Activated naive CD4-positive, alpha-beta T cell treated with anti-CD3 and anti-CD28 coated beads, Interleukin-2, amount 50 U/mL, for 16 hours (primary cell): Measurements from ENCODE around the gene JARID2.

Experiments
- DNase-seq: peaks from one replicate; pipeline ENCODE4 v3.0.0-alpha.2; 2020

The JARID2 gene

DNA sequence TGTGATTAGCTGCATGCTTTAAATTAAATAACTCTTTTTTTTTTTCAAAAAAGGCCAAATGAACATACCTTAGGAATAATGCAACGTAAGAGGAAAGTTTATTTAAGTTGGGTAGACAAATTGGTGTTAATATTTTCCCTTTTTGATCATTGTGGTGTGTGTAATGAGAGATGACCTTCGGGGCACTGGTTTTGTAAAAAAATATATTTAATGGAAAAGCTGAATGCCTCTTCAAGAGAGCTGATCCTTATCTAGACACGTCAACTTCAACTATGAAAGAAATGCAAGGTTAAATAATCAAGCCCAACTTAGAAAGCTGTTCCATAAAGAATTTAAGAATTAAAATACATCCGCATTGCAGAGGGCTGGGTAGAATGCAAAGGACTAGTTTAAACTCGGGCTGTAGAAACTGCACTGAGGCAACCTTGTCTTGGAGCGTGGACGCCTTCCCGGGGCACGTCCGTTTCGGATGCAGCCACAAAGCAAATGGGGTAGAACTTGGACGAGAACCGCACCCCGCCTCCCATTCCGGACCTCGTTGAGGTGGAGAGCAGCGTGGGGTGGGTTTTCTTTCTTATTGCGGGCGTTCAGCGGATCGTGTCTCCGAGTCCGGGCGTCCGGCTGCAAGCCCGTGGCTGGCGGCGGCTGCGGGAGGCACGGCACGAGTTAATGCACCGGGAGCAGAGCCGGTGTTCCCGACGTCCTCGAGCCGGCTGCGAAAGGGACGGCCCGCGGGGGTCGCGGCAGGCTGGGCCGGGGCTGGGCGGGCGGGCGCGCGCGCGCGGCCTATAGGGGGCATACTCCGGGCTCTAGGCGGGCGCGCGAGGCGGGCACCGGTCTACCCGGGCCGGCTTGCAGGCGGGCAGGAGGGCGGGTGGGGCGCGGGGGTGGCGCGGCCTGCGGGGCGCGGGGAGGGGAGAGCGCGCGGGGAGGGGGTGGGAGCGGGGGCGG, 1.9 kb downstream of the JARID2 start:
- DNase-seq: peak; percentile 64

DNA sequence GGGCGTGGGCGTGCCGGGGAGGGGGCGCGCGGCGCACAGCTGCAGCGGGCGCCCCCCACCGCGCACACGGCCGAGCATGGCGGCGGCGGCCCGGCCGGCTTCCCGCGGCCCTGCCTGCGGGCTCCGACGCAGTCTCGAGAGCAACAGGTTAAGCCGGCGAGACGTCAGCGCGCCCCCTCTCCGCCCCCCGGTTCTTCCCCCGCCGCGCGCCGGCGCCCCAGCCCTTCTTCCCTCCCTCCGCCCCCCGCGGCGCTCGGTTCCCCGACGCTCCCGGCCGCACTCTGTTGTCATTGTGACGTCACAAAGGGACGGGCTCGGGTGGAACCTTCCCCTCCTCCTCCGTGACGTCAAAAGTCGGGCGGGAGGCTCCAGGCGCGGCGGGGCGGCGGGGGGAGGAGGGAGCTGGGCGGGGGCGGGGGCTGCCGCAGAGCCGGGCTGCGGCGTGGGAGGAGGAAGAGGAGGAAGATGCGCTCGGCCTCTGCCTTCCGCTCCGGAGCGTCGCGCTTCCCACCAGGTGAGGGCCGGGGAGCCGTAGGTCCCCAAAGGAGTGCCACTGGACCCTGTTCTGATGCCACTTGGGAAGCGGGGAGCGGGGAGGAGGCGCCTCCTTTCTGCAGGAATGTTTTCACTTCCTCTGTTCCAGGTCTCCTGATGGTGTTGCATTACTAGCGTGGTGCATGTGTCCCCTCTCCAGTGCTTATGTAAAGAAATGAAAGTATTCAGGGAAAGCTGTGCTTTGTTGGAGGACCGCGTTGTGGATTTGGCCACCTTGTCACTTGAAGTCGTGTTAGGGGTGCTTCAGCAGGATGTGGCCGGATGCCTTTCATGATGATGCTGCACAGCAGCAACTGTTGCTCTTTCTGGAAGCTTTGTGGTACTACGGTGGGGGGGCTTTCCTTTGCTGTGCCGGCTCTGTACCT, 2.8 kb downstream of the JARID2 start:
- DNase-seq: peak; percentile 93

DNA sequence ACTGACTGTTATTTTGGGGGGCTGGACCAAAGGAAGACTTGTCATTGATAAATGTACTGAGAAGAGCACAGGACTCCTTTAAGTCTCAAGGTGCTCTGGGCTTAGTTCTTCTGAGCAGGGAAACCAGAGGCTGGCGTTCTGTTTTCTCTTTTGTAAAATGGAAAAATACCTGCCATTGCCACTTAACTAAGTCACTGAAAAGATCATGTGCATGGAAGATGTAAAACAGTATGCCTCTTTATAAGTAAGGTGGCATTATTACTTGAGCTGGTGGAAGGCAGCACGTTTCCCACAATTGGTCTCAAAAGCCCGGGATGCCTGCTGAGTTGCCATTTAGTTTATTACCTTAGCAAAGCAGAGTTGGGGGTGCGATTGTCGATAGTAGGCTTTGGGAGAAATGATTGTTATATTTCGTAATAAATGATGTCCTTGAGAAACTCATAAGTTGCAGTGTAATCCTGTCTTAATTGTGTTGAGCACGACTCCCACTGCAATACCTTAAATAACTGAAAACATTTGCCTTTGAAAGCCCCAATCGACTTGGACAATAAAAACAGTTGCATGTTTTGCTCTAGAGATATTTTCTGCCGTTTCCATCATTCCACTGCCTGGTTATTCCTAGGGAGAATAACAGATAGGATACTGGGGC, 3.6 kb downstream of the JARID2 start:
- no peak for DNase-seq

DNA sequence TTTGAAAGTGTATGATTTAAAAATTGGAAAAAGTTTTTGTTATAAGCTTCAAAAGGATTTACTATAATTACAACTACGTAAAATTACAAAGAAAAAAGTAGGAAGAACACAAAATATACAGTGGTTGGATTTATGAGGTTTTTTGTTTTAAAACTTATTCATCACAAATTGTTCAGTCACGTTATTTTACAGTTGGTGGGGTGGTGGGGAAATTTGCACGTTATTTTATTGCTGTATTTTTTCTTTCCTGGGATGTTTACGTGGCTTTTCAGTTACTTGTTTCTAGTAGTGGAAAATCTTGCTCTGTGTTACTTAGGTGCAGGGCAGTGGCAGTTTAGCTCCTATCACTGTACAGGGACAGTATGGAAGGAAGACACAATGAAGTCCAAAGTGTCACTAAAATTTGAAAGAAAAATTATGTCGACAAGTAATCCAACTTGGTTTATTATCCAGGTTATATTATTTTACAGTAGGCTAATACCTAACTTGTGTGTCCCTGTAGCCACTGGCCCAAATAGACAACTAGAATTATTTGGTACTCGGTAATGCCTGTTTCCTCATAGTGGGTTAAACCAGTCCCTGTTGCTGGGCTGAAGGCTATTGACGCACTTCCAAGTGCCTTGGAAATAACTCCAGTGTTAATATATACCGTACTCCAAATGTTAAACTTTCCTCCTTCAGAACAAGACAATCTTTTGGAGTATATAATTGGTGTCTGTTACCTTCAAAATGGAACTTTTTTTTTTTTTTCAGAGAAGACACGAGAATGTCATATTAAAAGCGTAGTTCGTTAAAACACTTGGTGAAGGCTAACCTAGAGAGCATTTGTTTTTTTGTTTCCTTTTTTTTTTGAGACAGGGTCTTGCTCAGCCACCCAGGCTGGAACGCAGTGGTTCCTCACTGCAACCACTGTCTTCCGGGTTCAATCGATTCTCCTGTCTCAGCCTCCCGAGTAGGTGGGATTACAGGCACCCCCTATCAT, 4.6 kb downstream of the JARID2 start:
- DNase-seq: no peak

DNA sequence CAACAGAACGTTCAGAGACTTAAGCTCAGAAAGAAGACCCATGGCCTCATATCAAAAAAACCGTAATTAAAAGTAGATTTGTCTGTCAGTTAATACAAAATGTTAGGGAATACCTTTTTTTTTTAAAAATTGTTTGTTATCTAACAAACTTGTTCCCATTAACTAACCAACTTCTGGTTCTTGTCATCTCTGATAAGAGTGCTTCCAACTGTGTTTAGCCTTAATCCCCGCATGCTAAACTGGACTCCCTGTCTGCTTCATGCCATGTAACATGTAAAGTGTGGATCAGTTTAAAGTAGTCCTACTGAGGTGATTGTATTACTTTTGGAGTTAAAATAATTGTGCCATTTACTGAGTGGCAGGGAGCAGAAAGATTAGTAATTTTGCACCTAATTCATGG, 6.3 kb downstream of the JARID2 start:
- no peak for DNase-seq

DNA sequence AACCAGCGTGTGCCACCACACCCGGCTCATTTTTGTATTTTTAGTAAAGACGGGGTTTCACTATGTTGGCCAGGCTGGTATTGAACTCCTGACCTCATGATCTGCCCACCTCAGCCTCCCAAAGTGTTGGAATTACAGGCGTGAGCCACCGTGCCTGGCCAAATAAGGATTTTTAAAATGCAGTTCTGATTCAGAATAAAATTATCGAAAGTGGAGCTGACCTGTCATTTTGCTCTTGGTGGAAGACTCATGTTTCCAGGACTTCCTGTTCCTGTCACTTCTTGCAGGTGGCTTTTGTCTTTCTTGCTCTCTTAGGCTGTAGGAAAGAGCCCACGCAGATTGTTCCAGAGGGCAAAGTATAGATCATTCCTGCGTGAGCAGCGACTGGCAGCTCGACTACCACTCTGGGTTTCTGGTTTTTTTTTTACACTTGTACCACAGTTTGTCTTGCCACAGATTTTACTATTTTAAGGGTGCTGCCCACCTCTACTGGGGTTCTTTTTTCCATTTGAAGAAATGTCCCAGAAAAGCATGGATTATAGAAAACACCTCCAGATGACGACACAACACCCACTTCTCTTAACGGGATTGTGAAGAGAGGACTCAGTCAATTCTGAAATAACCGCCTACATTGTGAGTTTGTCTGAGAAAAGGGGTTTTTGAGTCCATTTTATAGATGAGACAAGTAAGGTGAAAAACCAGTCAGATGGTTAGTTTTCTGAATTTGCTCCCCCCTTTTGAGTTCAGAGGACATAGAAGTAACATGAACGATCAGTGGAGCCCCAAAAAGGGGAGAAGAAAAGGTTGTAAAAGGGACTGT, 7.5 kb downstream of the JARID2 start:
- no peak for DNase-seq

DNA sequence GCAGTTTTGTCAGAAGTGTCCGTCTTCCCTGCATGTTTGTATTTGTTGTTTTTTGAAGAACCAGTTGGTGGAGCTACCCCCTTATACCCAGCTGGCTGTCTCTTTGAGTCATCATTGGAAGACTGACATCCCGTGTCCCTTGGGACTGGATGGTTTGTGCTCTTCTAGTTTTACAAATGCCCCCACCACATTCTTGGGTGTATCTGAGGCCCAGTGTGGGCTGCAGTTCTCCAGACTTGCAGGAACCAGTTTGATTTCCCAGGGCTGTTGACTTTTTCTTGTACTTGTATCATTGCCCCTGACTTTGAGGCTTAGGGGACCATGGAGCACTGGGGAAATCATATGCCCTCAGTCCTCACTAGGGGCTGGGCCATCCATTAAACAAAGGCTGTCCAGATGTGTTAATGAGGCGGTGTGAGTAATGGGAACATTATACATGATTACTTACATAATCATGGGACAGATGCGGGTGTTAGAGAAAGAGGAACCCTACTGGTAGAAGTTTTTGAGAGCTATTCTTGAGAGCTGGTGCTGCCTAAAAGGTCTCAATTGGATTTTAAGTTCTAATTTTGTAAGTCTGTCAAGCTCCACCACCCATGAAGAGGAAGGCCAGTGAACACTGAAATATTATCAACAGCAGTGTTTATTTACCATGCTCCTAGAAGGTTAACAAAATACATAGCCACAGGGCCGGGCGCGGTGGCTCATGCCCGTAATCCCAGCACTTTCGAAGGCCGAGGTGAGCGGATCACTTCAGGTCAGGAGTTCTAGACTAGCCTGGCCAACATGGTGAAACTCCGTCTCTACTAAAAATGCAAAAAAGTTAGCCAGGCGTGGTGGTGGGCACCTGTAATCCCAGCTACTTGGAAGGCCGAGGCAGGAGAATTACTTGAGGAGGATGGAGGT, 8.5 kb downstream of the JARID2 start:
- DNase-seq: no peak

DNA sequence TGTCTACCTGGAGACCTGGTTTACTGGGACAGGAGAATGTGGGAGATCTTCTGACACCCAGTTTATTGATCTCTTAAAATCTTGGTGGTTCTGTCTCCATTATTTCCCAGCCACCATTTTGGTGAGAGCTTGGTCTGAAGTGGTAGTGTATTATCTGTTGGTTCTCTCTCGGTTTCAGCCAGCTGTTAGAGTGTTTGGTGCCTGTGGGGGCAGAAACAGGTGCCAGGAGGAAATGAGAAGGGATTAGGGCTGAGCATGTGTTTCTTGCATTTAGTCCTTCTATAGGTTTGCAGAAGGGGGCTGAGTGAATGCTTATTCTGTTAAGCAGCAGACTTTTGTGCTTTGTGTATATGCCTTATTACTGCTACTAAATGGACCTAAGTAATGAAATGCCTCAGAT, 9.6 kb downstream of the JARID2 start:
- no peak for DNase-seq

DNA sequence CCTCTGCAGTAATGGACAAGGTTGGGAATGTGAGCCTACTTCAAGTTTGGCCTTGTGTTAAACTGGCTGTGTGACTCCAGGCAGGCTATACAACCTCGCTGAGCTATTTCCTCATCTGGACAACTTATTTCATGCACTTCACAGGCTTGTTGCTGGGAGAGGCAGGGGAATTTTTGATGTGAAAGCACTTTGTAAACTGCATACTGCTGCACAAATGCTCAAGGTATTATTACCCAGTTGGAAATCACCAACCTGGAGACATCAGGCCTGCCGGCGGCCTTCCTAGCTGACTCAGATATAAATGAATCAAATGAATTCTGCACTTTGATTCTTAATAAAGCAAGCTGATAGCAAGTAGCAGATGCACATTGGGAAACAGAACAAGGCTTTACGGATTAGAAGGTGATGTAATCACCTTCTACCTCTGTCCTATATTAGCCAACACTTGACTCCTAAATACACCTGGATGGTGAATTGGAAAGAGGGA, 10.1 kb downstream of the JARID2 start:
- DNase-seq: no peak

DNA sequence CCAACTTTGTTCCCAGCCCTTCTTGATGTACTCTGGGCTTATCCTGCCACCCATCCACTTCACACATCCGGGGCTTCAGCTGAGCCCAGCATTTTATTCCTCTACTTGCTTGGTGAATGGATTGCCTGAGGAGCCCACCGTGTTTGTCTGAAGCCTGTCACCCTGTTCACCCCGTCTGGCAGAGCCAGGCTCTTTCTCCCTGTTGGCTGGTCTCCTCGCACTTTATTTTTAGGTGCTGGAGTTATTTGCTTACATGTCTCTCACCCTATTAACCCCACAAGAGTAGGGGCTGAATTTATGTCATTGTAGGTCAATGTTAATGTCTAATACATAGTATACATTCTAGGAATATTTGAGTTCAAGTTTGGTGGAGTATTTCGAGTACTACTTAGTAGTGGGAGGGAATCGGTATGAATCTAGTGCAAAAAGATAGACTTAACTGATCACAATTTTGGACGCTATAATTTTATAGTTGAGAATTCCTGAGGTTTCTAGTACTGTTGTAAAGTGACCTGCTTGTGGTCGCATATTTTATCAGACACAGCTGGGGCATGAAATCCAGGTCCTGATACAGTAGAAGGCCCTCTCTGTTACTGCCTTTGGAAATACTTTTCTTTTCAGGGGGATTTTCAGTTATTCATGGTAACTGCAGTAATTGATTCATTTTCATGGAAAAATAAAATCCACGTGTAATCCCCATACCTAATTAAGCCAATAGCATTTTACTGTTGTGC, 10.8 kb downstream of the JARID2 start:
- no peak for DNase-seq

DNA sequence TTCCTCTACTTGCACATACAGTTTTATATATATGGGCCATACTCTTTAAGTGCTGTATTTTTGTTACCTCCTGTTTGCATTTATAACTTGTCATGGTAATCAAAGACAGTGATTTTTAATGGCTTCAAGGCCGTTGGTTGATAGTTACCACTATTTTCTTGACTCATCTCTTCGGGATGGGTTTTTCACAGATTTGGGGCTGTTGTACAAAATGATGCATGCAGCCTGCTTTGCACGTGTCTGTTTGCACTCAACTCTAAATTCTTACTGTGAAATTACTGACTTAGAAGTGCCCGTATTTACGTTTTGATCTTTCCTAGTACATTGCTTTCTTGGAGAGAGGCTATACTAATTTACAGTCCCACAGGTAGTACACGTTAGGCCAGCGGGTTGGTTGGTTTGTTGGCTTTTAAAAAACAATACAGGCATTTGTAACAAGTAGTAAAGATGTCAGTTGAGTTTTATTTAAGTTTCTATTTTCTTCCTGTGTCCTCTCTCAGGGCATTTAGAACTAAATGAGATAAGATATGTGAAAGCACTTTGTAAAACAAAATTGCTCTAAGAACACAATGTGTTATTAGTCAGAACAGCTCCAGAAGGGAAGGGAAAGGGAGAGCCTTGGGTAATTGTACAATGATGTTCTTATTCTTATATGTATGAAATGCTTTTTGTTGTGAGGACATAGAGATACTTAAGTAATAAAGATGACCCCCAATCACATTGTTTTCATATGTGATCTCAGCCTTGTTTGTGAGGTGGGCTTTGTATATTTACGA, 11.7 kb downstream of the JARID2 start:
- DNase-seq: no peak

DNA sequence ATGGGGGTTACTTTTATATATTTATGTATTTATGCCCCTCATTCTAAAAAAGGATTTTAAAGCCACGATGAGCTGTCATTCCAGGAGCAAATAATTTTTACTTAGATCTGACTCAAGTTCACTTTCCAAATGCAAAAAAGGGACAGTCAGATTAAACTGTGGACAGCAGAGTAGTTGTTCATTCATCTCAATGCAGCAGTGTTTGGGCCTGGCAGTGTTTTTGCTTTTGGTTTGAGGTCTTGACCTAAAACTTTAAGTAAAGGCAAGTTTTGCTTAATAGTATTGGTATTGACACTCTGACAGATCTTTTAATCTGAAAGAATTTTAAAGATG, 13.9 kb downstream of the JARID2 start:
- DNase-seq: no peak

DNA sequence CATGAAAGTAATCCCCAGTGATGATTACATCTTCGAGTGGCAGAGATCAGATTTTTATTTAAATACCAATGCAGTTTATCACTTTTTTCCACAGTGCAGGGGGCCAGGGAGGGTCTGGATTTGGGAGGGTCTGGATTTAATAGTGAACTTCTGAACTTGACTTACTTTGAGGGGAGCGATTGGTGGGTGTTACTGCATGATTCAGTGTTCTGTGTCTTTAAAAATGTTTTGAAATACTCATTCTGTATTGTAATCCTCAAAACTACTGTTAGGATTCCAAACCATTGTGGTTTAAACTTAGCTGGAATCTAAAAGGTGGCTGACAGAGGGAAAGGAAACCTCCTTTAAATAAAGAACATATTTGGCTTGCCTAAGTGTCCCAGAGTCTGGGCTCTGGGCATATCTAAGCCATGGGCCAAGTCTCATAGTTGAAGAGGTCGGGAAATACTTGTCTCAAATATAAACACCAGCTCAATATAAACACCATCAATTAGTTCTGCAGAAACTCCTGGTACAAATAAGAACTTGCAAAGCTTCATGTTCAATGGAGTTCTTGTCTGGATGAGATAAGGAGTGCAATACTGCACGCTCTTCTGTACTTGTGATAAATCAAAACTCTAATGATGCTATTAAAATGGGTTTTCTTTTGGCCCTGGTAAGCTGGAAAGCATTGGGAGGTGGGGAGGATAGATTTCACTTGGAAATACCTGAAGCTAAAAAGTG, 14.4 kb downstream of the JARID2 start:
- no peak for DNase-seq

DNA sequence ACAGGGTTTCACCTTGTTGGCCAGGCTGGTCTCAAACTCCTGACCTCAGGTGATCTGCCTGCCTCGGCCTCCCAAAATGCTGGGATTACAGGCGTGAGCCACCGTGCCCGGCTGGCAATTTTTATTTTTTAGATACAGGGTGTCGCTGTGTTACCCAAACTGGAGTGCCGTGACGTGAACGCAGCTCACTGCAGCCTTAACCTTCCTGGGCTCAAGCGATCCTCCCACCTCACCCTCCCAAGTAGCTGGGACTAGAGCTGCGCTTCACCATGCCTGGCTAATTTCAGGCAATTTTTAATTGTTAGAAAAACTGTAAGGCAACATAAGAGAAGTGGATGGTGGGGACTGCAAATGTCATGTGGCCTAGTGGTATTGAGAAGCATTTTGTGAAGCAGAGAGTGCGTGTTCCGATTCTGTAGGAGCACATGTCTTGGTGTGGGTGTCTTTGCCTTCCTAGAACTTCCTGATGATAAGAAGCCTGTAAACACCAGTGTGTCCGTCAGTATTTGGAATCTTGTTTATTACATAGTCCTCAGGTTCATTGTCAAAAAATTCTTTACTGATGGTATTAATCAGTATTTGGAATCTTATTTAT, 18.0 kb downstream of the JARID2 start:
- DNase-seq: no peak

DNA sequence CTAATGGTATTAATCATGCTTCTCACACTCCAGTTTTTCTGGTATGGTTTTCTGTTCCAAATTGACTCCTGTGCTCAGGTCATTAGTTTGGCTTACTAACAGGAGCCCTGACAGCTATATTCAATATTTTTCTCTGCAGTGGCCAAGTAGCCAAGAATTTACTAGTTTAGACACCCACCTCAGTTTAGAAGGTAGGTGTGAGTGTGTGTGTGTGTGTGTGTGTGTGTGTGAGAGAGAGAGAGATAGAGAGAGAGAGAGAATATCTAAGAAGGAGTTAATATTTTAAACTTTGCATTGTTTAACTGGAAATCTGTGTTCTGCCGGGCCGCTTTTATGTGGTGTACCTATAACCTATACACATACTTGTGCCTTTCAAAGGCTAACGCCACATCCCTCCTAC, 18.5 kb downstream of the JARID2 start:
- DNase-seq: no peak

DNA sequence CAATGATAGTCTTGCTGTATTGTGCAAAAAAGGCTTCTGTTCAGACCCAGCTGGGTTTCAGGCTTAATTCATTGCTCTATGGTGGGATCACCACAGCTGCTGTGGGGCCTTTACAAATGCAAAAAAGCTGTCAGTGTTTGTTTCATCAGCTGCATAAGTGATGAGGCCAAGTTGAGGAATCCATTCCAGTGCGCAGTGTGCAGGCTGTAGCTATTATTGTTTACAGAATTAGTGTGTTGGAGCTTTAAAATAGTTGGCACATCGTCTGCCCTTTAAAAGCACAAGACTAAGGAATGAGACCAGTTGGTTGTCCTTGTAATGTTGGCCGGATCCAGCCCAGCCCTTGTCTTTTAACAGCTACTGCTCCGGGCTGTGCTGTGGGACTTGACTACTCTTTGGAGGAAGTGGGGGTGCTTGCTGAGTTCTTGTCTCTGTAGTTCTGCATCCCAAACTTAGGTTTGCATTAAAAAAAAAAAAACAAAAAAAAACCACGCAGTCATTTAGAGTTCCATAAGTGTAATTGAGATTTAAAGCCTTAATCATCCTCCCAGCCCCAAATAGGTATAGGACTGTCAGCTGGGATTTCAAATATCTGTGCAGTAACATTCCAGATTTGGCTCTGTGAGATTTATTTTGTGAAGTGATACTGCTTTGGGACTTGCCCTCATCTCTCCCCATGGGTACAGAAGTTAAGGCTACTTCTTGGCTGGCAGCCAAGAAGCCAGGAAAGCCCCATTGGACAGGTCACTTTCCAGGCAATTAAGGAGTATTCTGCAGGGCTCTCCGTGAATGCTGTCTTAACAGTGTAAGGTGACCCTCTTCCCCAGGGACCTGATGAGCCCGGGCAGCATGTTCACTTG, 19.3 kb downstream of the JARID2 start:
- DNase-seq: no peak
